Retina (tissue), 1 donor: ENCODE data around the gene ZNF660.
"Not testable (repeated sequence)": the region's sequence is repeated elsewhere in the genome, so short reads cannot be mapped to it uniquely, and the experiment has no call there.

Experiments used
- DNase-seq: peaks from one replicate; pipeline ENCODE4 v3.0.0-alpha.2; 2016

The ZNF660 gene

GRCh38 chr3:44584646-44585501 is at the start of gene ZNF660:
TSS of gene ZNF660 (plus strand) at chr3:44584964. CDS start at chr3:44594194, 9,230 bp downstream.
- DNase-seq, result peak; percentile 96

GRCh38 chr3:44535364-44535763 is 49.4 kb upstream of the ZNF660 start:
- peak; percentile 2 for DNase-seq

GRCh38 chr3:44544811-44545210 is 40.0 kb upstream of the ZNF660 start:
- not testable (repeated sequence) for DNase-seq

GRCh38 chr3:44554626-44555592 is 29.9 kb upstream of the ZNF660 start, which contains the start of gene ZKSCAN7:
TSS of gene ZKSCAN7 (plus strand) at chr3:44555193. CDS start at chr3:44557048, 1,855 bp downstream.
- DNase-seq, result peak; percentile 96

GRCh38 chr3:44555723-44556122 is 29.0 kb upstream of the ZNF660 start:
- DNase-seq, result no peak

DNA sequence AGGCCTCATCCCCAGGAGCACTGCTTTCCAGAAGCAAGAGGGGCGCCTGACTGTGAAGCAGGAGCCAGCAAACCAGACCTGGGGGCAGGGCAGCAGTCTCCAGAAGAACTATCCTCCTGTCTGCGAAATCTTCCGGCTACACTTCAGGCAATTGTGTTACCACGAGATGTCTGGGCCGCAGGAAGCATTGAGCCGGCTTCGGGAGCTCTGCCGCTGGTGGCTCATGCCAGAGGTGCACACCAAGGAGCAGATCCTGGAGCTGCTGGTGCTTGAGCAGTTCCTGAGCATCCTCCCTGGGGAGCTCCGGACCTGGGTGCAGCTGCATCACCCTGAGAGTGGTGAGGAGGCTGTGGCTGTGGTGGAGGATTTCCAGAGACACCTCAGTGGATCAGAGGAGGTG is 27.7 kb upstream of the ZNF660 start:
- DNase-seq, result no peak

GRCh38 chr3:44561076-44561475 is 23.7 kb upstream of the ZNF660 start:
- DNase-seq, result no peak

GRCh38 chr3:44562147-44562546 is 22.6 kb upstream of the ZNF660 start:
- no peak for DNase-seq

- DNase-seq, result no peak
Observed at GRCh38 chr3:44568561-44568960, 16.2 kb upstream of the ZNF660 start.

- DNase-seq, result no peak
Observed at GRCh38 chr3:44571024-44571423, 13.7 kb upstream of the ZNF660 start.

- DNase-seq, result no peak
Observed at GRCh38 chr3:44576613-44577012, 8.2 kb upstream of the ZNF660 start.

DNA sequence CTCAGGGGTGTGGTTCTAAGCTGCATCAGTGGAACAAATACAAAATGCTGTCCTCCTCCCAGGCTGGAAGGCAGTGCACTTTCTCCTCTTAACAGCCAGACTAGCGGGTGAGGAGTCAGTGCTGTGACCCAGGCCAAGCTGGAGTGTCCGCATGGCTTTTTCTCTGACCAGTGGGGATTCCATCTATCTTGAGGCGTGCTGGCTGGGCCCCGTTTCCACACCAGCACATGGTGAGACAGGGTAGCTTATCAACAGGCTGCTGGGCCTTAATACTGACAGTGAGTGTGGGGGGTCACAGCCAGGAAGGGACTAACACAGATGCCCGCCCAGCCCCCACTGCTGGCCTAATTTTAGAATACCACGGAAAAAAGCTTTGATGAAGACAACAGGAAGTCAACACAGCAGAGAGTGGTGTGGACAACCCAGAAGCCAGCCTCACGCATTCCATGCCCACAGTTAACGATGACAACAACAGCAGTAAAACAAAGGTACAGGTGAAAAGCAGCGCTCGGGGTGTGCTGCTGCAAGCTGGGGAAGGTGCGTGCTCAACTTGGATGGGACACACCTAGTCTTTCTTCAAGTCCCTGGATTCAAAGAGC is 7.3 kb upstream of the ZNF660 start:
- not testable (repeated sequence) for DNase-seq

DNA sequence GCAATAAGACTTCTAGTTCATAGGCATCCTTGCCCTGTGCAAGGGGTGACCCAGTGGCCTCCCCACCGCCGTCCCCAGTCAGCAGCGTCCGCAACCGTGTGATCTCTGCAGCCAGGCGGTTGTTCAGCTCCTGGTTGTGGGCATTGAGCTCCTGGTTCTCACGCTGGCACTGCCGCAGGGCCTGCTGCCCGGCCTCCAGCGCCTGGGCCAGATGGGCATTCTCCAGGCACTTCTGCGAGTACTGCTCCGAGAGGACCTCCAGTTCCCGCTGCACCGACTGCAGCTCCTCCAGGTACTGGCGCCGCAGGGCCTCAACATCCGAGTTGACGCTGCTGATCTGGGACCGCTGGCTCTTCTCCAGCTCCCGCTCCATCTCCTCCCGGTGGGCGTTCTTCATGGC is 6.4 kb upstream of the ZNF660 start:
- DNase-seq, result not testable (repeated sequence)

DNA sequence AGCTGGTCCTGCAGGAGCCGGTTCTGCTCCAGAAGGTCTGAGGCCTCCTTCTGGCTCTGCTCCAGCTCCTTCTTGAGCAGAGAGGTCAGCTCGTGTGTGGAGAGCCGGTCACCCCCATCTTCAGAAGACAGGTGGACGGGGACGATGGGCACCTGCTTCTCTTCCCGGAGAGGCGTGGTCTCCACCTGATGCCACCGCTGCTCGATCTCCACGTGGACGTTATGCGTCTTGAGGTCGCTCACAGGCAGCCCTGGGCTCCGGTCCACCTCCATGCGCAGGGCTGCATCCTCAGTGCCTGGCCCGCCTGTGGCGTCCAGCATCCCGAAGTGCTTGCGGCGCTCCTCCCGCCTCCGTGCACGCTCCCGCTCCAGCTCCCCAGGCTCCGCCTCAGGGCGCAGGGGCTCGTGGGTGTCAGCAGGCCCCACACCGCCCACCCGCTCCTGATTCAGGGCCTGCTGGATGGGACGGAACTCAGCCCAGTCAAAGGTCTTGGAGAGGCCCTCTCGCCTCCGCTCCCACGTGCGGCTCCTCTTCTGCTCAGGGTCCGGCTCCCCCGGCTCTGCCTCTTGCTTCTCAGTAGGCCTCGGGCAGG is 5.7 kb upstream of the ZNF660 start:
- DNase-seq, result not testable (repeated sequence)

DNA sequence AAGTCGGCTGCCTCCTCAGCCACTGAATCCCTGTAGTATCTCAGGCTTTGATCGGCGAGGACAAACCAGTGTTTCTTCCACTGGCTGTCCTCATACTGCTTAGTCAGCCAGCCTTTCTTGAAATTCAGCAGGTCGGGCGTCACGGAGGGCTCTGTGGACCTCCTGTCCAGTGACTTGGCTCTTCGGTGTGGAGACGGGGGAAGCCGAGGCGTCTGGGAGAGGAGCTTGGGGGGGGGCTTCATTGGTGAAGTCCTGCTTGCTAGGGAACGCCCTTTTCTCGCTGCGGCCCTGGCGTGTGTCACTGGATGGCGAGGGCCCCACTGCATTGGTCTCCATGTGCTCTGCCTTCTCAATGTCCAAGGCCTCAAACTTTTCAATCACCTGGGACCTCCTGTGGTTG is 5.0 kb upstream of the ZNF660 start:
- not testable (repeated sequence) for DNase-seq

- not testable (repeated sequence) for DNase-seq
Observed at GRCh38 chr3:44580971-44581370, 3.8 kb upstream of the ZNF660 start.

DNA sequence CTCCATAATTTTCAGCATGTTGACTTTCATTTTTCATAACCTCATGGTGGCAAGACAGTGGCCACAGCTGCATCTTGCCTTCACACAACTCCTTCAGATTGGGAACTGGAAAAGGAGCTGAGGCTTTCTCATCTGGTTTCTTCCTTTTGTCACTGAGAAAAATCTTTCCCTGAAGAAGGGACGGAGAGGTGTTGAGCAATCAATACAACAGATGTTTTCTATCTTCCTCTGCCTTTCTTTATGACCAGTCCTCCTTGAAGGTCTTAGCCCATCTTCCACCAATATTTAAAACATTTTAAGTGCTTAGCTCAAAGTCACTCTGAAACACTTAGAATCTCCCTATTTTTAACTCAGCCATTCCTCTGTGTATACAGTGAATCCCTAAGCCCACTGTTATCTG is 11.9 kb downstream of the ZNF660 start:
- DNase-seq, result no peak

GRCh38 chr3:44601749-44602148 is 17.0 kb downstream of the ZNF660 start:
- no peak for DNase-seq

DNA sequence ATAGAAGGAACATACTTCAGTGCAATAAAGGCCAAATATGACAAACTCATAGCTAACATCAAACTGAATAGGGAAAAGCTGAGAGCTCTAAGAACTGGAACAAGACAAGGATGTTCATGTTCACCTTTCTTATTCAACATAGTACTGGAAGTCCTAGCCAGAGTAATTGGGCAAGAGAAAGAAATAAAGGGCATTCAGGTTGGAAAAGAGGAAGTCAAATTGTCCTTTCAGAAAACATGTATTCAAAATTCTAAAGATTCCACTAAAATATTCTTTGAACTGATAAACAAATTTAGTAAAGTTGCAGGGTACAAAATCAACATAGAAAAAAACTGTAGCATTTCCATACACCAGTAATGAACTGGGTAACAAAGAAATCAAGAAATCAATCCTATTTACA is 27.9 kb downstream of the ZNF660 start:
- DNase-seq, result no peak

DNA sequence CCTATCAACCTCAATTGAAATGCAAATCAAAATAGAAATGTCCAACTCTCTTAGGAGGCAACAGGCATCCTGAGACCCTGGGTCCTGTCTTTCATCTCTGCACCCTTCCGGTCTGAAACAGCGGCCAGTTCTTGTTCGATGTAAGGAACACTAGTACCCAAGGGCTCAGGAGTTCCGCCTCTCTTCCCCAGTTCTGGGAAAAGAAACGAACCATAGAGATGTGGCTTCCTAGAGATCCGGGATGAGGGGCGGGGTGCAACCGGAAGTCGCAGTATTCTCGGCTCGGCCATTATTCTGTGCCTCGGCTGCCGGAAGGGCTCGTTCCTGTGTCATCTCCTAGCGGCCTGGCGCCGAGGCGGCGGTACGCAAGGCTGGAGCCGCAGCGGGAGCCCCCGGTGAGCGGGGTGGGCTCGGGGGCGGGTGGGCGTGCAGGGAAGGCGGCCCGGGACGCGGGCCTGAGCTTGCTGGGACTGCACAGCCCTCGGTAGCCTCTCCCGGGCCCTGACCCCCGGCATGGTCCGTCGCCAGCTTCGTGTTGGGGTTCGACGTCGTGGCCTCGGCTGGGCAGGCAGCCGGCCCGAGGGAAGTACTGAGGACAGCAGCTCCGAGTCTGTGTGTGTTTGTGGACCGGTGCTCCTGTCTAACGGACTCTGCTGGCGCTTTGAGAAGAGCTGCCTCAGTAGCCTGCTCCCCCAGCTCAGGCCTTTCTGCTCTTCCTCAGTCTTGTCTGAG is 40.2 kb downstream of the ZNF660 start, which contains the start of gene ZNF197:
Gene ZNF197 (plus strand): TSS at position 288 of the 732 bp plus-strand sequence. CDS start 4,119 bp downstream, outside the sequence.
- peak; percentile 89 for DNase-seq

- no peak for DNase-seq
Observed at GRCh38 chr3:44628716-44629115, 44.0 kb downstream of the ZNF660 start.

DNA sequence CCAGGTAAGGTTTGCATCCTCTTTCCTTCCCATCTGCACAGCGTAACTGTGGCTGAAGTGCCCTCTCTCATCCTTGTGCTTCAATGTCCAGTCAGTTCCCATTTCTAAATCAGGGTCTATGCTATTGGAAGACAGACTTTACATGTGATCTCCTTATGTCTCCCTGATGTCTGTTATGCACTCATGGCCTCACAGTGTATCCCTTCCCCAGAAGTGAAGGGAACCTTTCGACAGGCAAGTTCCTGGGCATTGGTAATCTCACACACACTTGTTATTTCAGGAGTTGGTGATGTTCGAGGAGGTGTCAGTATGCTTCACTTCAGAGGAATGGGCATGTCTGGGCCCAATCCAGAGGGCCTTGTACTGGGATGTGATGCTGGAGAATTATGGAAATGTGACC is 47.4 kb downstream of the ZNF660 start:
- no peak for DNase-seq
